ENCODE data around the gene AKR7A2. TPM values are rescaled to one million over a fixed set of nuclear protein-coding genes. Genes with fewer than 3 reads are reported as not detected.

AKR7A2 gene
- total and polyA plus RNA-seq, 10 of the 15 experiments (the other 5 are each of a cell fraction or from before 2014, with no cell fraction given), result 1.3 to 114 (median 48.0) TPM

- no TSS peak for BruUV-seq (replicated peaks)
- Histone ChIP-seq H3K9me3 (replicated peaks; ENCODE audit: control insufficient read depth, insufficient read depth, low read length) (no peaks in the 10 kb centered on the region), H3K79me2 (ENCODE audit: control insufficient read depth, insufficient read depth, low read length) (no peaks in the 10 kb centered on the region), H3K4me1 (ENCODE audit: control insufficient read depth, insufficient read depth, low read length) (no peaks in the 10 kb centered on the region), H3K36me3 (ENCODE audit: control insufficient read depth in 2 of 2, insufficient read depth in 2 of 2, low read length in 1 of 2) (peaks cover 0 to 5% of the 10 kb centered on the region in 2 experiments; a peak in 2 of 4 replicates), H3K9ac (ENCODE audit: control insufficient read depth, insufficient read depth, low read length) (no peak overlapping the region), H3K4me2 (ENCODE audit: control insufficient read depth, insufficient read depth) (no peak overlapping the region), H2AFZ (ENCODE audit: control insufficient read depth, low read depth, low read length) (no peak overlapping the region), H3K27ac (ENCODE audit: control insufficient read depth, insufficient read depth) (no peak overlapping the region), H3K27me3 (replicated peaks in 1 of 2; ENCODE audit: control insufficient read depth in 2 of 2, insufficient read depth in 2 of 2, low read length in 1 of 2) (no peaks in the 10 kb centered on the region), H3K4me3 (no peak overlapping the region), H4K20me1 (ENCODE audit: control insufficient read depth, insufficient read depth) (no peaks in the 10 kb centered on the region)
- ATAC-seq (no peak), FAIRE-seq (no peak), DNase-seq (ENCODE audit: low read depth, low spot score) (no peak)
- POLR2A ChIA-PET, result no interaction called here
- RAD21 ChIA-PET (ENCODE audit: unreplicated experiment), result no interaction called here
- in situ Hi-C loops (cut with MboI), result no loop called here
- TF ChIP-seq POLR2A (IDR thresholded peaks at IDR 0.05; ENCODE audit: low read depth, low read length) (peak; percentile 51; the same call in 1 of the 2 replicates), PAX8 (IDR thresholded peaks at IDR 0.05) (no peak)
- TF ChIP-seq, protein P1, sequence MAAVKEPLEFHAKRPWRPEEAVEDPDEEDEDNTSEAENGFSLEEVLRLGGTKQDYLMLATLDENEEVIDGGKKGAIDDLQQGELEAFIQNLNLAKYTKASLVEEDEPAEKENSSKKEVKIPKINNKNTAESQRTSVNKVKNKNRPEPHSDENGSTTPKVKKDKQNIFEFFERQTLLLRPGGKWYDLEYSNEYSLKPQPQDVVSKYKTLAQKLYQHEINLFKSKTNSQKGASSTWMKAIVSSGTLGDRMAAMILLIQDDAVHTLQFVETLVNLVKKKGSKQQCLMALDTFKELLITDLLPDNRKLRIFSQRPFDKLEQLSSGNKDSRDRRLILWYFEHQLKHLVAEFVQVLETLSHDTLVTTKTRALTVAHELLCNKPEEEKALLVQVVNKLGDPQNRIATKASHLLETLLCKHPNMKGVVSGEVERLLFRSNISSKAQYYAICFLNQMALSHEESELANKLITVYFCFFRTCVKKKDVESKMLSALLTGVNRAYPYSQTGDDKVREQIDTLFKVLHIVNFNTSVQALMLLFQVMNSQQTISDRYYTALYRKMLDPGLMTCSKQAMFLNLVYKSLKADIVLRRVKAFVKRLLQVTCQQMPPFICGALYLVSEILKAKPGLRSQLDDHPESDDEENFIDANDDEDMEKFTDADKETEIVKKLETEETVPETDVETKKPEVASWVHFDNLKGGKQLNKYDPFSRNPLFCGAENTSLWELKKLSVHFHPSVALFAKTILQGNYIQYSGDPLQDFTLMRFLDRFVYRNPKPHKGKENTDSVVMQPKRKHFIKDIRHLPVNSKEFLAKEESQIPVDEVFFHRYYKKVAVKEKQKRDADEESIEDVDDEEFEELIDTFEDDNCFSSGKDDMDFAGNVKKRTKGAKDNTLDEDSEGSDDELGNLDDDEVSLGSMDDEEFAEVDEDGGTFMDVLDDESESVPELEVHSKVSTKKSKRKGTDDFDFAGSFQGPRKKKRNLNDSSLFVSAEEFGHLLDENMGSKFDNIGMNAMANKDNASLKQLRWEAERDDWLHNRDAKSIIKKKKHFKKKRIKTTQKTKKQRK (IDR thresholded peaks at IDR 0.05; ENCODE audit: low read depth, low read length), result no peak
- CTCF ChIA-PET, result interaction anchor here (0.9 to 2.7 kb wide), 2 partner anchors 11 to 323 kb away, joined by 3 to 9 read pairs; no protein-coding TSS in a partner anchor
- WGBS (ENCODE audit: insufficient coverage, insufficient replicate concordance, low lambda C conversion rate, missing lambda C conversion rate), result 88% methylated on average over 13 of the region's 13 CpGs
- intact Hi-C loops (cut with micrococcal nuclease; ENCODE audit: unreplicated experiment), result no loop called here
- SMC1A ChIA-PET (ENCODE audit: uncharacterized antibody, unreplicated experiment), result no interaction called here
Measured at GRCh38 chr1:19331262-19331878, 19.4 kb upstream of the AKR7A2 start.
